H1 (cell line): ENCODE data around the gene MFRP.

Experiments
- BACH1 ChIP-seq: IDR thresholded peaks from 2 replicates; pipeline ENCODE4 v1.6.1; 2012; ENCODE audit warnings: low read length, improper control_type of control experiment
- BRCA1 ChIP-seq: IDR thresholded peaks from 2 replicates; pipeline ENCODE4 v1.6.1; 2012; ENCODE audit warnings: low read depth, low read length, improper control_type of control experiment
- CBX5 ChIP-seq: fragments of 300-800, 300-1000 bp; sonication (generic); IDR thresholded peaks from 2 replicates; pipeline ENCODE4 v1.7.1; 2016; ENCODE audit warnings: antibody characterized with exemption, low read length, low read depth
- CTCF ChIP-seq, 3 experiments: IDR thresholded peaks; 1 replicate in 2 of 3; 2 replicates in 1 of 3; pipeline versions ENCODE4 v1.5.1 to v1.6.1; 2011; ENCODE audit warnings: low read length in 3 of 3, mild to moderate bottlenecking in 3 of 3, inconsistent platforms in 2 of 3, low read depth in 1 of 3, moderate library complexity in 1 of 3; ENCODE audit not compliant: insufficient read depth in 1 of 3; ENCODE audit errors: control extremely low read depth in 1 of 3
- JUND ChIP-seq: IDR thresholded peaks from 2 replicates; pipeline ENCODE4 v1.6.1; 2011; ENCODE audit warnings: mild to moderate bottlenecking, improper control_type of control experiment, low read length
- KDM5A ChIP-seq: fragments of 200-600 bp; IDR thresholded peaks from 2 replicates; pipeline ENCODE4 v1.7.1; 2012; ENCODE audit warnings: mild to moderate bottlenecking, low read length, inconsistent platforms, mixed read lengths
- MAX ChIP-seq: IDR thresholded peaks from 2 replicates; pipeline ENCODE4 v1.6.1; 2012; ENCODE audit warnings: inconsistent platforms
- POLR2A ChIP-seq, 2 experiments: IDR thresholded peaks; 1 replicate in 1 of 2; 2 replicates in 1 of 2; pipeline ENCODE4 v1.6.1; 2011; ENCODE audit warnings: low read depth in 2 of 2, low read length in 2 of 2, mild to moderate bottlenecking in 2 of 2; ENCODE audit errors: control extremely low read depth in 1 of 2
- POLR2AphosphoS5 ChIP-seq: IDR thresholded peaks from 2 replicates; pipeline ENCODE4 v1.6.1; 2011; ENCODE audit warnings: low read depth, low read length
- RFX5 ChIP-seq: IDR thresholded peaks from 2 replicates; pipeline ENCODE4 v1.6.1; 2011; ENCODE audit warnings: low read depth, low read length, improper control_type of control experiment, borderline replicate concordance
- TAF1 ChIP-seq: IDR thresholded peaks from 2 replicates; pipeline ENCODE4 v1.6.1; 2011; ENCODE audit warnings: mild to moderate bottlenecking, low read depth, low read length
- TCF12 ChIP-seq: IDR thresholded peaks from 2 replicates; pipeline ENCODE4 v1.6.1; 2011; ENCODE audit warnings: low read depth, mild to moderate bottlenecking, low read length
- USF2 ChIP-seq: IDR thresholded peaks from 2 replicates; pipeline ENCODE4 v1.6.1; 2011; ENCODE audit warnings: low read length, improper control_type of control experiment

- TF ChIP-seq CTCF (IDR thresholded peaks at IDR 0.05; ENCODE audit: control extremely low read depth in 1 of 3, insufficient read depth in 1 of 3, low read depth in 1 of 3, low read length in 3 of 3) (no peak), BRCA1 (no peak), POLR2A (IDR thresholded peaks at IDR 0.05; ENCODE audit: control extremely low read depth in 1 of 2, low read depth in 2 of 2, low read length in 2 of 2) (no peak), USF2 (no peak), RFX5 (no peak), BACH1 (no peak), CBX5 (no peak), TAF1 (no peak), TCF12 (no peak), POLR2AphosphoS5 (no peak), KDM5A (no peak), JUND (no peak), MAX (no peak)
These were observed 3.8 kb upstream of the MFRP start for GRCh38 chr11:119350302-119350701.
